GM21367 (cell line): Measurements from ENCODE around the gene FAM217B.
A peak's percentile ranks its signal among the peaks of the same experiment; 100 is the strongest.

Experiments
- ATAC-seq: cut with Tn5 transposase; IDR thresholded peaks from one replicate; pipeline ENCODE4 v1.9.1; 2021; ENCODE audit not compliant: unreplicated experiment

The FAM217B gene, protein sequence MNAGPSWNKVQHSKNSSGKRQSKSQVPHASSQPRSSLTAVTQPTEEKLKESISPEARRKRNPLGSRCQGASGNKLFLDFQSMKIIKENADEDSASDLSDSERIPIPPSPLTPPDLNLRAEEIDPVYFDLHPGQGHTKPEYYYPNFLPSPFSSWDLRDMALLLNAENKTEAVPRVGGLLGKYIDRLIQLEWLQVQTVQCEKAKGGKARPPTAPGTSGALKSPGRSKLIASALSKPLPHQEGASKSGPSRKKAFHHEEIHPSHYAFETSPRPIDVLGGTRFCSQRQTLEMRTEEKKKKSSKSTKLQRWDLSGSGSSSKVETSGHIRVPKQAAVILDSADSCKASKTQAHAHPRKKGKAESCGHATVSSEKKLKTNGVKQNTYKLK

DNA sequence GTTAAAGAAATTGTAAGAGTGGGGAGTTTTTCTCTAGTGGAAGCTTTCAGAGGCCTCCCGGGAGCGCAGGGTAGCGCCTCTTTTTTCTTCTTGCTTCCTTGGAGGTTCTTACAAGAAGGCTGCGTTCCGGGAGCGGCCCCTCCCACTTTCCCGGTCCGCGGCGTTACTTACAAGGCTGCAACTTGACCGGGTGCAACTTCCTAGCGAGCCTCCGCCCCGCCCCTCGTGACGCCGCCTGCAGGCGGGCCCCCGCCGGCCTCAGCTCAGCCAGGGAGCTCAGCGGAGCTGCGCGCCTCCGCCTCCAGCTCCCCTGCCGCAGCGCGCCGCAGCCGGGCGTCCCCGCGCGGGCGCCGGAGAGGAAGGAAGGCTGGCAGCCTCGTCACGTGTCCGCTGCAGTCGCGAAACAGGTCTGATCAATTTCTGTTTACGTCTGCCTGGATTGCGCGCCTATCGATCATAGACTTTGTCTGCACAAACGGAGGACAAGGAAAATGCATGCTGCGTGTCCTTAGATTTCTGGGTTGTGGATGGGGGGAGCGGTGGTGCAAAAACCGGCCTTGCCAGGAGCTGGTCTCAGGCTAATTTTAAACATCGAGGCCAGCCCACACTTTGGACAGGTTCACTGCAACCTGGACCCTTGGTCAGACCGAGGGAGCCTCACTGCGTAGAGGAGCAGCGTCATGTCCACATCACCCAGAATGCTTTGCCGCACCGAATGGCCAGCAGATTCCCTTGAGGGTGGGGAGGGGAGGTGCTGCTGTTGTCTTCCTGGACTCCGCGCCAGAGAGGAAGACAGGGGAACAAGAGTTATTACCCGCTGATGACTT is at the start of gene FAM217B, which contains the start of gene PPP1R3D:
TSS of gene FAM217B (plus strand) at position 261 of the 827 bp plus-strand sequence. CDS start 3,555 bp downstream, outside the sequence.
TSS of gene PPP1R3D (minus strand) at position 177 of the 827 bp plus-strand sequence. CDS start 374 bp downstream, outside the sequence.
- ATAC-seq: peak; percentile 82

DNA sequence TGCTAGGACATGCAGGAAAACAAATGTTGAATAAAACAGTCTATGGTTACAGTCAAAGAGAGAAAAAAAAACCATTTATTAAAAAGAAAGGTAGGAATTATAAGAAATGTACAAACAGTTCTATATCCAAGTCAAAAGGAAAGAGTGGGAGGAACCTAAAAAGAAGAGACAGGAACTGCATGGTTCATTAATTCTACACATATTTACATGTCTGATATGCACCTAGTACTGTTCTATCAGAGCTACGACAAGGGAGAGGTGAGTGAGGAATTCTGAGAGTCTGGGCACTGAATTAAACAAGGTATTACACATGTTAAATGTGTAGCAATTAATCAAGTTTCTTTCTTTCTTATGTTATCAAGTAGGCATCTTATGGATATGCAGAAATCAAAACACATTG is 48.6 kb upstream of the FAM217B start:
- ATAC-seq: no peak

DNA sequence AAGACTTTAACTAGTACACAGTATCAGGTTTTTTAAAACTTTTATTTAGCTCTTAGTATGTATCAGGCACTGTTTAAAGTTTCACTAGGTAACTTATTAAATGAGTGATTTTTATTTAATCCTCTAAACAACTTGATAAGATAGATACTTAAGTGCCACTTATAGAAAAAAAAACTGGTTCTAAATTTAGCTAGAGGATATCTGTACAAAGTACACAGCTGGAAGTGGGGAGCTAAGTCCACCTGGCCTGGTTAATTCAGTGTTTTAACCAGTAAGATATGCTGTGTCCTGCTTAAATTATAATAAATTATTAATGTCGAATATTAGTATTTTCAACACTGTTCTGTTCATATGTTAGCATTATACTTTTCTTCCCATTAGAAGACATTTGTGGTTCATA is 44.3 kb upstream of the FAM217B start:
- no peak for ATAC-seq

DNA sequence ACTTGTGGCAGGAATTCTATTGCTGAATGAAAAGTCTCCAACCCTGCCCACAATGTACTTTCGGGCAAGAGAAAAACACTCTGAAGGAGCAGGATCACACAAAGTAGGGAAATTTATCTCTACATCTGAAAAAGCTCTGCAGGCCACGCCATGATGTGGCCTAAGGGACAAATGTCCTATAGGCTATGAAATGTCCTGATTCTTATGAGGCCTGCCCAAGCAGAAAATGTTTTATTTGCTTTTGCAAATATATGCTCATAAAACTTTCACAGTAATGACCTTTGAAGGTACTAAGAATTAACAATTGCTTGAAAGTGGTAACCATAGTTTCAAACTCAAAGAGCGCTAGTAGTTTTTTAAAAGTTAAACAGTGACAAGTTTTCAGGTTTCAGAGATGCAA is 37.7 kb upstream of the FAM217B start:
- no peak for ATAC-seq

DNA sequence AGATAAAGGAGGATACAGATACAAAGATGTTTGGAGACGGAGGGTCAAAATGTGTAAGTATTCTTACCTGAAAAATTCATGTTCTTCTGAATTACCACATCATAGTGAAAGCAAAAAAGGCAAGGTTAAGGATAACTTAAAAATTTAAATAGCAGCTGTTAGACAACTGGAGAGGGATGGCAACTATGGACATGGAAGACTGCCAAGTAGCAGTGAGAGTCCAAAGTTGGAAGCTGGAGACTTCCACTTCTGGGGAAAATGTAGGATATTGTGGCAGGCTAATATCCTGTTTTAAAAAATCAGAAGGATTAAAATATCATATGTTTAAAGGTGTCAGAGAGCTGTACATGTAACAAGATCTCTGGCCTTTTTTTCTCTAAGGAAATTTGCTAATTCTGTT is 36.6 kb upstream of the FAM217B start:
- ATAC-seq: no peak

DNA sequence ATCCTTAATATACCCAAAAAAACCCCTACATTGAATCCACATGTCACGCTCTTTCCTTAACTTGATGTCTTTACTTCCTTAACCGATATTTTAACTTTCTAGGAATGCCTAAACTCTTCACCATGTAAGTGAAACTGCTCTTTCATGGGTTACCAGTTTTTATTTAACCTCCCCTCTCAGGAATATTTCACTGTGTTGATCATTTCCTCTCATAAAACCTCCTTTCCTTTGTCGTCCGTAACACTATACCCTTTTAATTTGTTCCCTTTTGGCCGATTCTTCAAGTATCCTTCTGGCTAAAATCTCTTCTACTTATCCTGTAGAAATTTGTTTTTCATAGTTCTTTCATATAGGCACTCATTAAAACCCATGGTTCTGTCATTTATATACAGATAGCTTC is 31.3 kb upstream of the FAM217B start:
- ATAC-seq: no peak

DNA sequence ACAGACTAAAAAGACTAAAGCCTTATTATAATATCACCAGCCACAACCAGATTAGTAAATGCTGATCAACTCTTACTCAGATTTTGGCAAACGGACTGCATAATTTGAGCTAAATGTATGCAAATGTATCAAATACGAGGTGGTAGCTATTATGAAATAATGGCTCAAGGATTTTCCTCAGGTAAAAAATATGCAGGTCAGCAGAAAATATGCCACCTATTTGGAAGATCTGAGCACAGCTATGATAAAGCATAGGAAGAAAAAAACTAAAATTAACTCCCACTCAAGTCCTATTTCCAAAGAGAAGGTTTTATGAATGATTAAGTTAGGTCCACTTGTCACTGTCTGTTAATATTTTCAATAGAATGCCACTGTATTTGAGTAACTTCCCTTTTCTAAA is 29.1 kb upstream of the FAM217B start:
- ATAC-seq: no peak

DNA sequence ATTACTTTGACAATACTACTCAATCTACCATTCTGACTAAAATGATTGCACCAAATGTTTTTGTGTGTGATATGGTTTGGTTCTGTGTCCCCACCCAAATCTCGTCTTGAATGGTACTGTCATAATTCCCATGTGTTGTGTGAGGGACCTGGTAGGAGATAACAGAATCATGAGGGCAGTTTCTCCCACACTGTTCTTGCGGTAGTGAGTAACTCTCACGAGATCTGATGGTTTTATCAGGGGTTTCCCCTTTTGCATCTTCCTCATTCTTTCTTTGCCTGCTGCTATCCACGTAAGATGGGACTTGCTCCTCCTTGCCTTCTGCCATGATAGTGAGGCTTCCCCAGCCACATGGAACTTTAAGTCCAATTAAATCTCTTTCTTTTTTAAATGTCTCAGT is 27.6 kb upstream of the FAM217B start:
- no peak for ATAC-seq

DNA sequence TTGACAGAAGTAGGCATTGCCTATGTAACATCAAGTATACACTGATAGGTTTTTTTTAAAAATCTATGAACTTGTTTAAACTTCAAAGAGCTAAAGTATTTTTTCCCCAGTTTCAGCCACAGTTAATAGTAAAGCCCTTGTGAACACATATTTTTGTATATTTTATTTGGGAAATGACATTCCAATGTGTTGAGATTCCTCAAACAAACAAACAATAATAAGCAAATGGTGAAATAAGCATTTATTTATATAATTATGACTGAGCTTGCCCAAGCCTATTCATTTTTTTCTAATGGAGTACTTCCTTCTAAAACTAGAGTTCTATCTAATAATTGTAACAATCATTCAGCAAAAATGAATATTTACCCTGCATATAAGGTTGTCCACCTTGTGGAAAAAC is 19.2 kb upstream of the FAM217B start:
- ATAC-seq: no peak

DNA sequence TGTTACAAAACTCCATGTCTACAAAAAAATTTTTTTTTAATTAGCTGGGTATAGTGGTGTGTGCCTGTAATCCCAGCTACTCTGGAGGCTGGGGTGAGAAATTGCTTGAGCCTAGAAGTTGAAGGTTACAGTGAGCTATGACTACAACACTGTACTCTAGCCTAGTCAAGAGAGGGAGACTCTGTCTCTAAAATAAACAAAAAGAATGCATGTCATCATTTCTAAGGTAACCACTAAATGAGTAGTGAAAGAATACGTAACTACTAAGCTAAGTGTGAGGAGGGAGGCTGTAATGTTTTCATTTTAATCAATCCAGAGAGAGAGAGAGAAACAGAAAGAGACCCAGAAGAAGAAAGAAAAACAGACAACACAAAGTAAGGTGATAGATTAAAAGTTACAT is 16.7 kb upstream of the FAM217B start:
- ATAC-seq: no peak

DNA sequence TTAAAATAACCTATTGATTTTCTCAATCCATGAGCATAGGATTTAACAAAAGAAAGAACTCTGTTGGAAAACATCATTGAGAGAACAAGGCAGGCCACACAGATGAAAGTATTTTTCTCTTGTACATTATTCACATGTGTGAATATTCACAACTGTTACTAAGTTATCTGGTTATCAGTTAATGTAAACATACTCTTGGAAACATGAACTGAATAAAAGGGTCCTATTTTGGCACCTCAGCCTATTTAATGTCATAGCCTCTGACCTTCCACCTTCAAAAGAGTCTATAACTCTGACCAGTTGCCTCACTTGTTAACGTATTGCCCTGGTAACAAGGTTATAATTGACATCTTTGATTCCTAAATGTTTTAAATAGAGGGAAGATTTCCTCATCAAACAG is 14.8 kb upstream of the FAM217B start:
- no peak for ATAC-seq

DNA sequence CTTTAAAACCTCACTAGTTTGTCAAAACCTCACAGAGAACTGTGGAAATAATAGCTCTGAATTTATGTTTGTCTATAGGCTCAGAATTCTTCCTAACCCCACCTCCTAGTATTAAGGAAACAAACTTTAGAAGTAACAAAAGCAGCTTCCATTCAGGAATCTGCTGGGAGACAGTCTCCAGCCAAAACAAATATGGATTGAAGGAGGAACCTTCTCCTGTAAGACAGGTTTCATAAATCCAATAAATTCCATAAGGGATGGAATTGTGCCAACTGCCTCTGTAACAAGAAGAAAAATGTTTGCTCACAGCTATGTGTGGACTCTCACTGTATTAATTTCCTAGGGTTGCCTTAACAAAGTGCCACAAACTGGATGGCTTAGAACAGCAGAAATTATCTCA is 14.3 kb upstream of the FAM217B start:
- ATAC-seq: no peak

DNA sequence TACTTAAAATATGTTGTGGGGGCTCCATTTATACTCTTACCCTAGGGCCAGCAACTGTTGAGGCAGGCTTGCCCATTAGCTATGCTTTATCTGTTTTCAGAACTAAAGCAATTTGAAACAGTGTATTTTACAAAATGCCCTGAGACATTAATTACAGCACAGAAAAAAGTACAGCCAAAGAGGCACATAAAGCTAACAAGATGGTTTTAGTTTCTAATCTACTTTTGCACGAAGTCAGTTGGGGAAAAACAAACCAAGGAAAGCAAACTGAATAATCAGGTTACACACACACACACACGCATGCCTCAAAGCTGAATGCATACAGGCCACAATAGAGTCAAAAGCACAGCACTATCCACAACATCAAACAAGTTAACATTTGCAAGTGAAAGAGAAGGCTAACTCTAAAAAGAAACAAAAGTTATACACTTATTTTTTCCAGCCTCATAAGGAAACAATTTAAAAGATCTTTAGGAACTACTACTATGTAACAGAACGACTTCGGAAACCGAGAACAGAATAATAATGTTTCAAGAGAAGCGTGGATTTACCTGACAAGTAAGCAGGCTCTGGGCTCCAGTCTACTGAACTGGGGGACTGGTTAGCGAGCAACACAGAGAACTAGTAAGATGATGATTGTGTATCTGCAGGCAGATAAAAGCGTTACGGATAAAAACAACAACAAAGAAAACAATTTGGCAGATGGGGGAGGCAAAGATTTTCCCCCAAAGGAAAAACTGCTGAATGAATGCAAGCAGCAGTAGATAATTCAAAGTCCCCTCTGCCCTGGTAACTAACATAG is 8.5 kb upstream of the FAM217B start:
- ATAC-seq: no peak

DNA sequence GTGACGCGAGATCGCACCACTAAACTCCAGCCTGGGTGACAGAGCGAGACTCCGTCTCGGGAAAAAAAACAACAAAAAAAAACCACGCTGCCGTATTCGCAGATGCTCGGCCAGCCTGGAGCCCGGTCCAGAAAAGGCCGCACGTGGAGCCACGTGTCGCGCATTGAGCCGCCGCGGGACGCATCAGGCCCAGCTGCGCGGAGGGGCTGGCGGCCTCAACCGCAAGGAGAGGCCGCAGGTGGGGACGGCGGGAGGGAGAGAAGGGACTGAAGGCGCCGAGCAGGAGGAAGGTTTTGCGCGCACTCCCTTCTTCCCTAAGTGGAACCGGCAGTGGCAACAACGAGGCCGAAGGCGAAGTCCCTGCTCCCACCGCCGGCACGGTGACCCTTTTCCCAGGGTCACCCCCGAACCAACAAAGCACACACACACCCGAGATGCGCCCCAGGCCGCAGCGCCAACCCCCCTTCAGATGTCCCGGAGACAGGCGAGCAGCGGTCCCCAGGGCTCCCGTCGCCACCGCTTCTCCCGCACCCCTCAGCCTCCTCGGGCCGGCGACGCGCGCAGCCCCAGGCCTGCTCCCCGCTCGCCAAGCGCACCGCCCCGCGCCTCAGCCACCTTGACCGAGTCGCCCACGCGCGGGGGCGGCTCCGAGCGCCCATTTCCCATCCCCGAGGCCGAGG is 7.4 kb upstream of the FAM217B start:
- no peak for ATAC-seq

DNA sequence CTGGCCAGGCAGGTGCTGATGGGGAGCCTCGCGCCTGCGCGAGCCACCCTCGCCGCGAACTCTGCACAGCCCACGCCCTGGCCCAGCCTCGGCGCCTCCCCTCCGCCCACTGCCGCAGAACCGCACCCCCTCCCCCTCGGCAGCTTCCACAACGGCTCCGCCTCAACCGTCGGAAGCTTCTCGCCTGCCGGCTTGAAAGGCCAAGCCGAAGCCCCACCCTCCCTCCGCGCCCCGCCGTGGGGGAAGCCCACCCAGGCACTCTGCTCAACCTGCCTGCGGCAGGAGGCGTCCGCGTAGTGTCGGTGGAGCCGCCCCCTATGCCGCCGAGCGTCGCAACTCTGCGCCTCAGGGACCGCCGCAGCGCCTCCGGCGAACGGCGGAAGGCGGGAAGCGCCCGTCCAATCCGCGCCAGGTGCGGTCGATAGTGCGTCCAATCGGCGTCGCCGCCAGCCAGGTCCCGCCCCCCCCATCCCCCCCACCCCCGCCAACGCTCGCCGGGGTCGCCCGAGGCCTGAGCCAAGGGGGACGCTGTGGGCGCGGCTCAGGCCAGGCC is 6.8 kb upstream of the FAM217B start, which contains the start of gene SYCP2:
TSS of gene SYCP2 (minus strand) at position 342 of the 553 bp plus-strand sequence. CDS start 11,224 bp downstream, outside the sequence.
- no peak for ATAC-seq

DNA sequence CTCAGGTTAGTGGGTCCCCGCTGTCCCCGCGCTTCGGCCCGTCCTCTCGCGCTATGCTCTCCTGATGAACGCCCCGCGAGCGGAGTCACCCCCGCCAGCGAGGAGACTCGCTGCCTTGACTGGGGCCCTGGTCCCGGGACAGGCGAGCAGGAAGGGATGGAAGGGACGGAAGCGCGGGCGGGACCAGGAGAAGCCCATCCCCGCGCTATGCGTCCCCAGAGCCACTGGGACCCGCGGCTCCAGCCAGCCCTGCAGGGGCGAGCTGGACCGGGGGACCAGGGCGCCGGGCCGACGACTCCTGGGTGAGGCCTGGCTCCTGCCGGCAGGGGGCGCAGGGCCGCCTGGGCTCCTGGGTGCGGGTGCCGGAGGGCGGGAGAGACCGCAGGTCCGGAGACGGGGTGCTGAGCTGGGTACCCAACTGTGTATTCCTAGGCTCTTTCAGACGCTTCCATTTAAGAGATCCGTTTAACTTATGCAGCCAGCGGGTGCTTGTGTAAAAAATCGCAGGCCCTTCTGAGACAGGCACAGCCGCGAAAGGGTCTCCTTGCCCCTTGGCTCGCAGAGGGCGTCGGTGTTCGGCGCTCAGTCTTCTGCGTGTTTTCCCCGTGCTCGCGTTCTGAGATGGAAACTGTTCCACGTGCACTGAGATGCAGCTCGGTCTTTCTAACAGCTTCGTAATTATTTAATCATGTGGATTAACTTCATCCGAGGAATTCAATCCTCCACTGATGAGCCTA is 6.2 kb upstream of the FAM217B start:
- peak; percentile 87 for ATAC-seq

DNA sequence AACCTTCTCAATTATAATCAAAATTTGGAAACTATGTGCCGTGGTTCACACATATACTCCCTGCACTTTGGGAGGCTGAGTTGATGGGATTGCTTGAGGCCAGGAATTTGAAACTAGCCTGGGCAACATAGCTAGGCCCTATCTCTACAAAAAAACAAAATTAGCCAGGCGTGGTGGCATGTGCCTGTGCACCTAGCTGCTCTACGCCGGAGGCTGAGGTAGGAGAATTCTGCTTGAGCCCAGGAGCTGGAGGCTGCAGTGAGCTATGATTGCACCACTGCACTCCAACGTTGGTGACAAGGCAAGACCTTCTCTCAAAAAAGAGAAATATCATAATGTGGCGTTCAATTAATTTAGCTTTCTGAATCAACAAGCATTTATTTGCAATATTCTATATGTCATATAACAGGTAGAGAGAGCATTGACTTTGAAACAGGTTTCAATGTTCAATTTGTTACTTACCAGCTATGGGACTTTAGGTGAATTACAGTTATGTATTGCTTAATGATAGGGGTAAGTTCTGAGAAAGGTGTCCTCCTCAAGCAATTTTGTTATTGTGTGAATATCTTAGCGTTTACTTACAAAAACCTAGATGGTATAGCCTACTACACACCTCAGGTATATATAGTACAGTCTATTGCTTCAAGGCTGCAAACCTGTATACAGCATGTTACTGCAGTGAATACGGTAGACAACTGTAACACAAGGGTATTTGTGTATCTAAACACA is 4.6 kb upstream of the FAM217B start:
- ATAC-seq: no peak

DNA sequence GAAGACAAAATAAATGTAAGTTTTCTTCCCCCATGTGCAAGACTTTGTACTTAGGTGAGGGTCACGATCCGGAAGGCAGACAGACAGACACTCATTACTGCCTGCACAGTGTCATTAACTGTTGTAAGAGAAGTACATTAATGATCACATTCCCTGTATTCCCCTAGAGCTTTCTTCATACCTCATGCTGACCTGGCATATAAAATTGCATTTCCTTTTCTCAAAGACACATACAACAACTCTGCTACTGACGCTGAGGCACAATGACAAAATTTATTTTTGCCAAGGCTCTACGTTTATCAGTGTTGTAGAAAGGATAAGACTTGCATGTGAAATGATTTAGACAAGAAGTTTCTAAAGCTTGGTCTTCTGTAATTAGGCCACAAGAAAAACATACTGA is 3.8 kb upstream of the FAM217B start:
- ATAC-seq: no peak

DNA sequence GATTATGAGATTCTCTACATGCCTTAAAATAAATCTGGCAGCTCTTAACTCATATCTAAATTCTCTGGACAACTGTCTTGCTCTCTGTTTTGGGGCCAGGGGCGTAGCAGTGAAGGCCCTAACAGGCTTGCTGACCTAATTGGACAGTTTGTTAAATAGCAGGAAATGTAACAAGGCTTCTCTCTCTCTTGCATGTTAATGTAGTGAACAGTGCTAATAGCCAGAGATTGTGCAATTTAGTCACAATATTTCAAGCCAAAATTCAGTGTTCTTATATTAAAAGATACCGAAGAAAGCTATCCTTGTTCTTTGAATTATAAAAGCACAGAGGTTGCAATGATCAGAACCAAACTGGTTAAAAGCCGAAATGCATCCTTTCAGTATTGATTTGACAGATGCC is 3.0 kb upstream of the FAM217B start:
- ATAC-seq: no peak
